SK-N-SH treated with all-trans-retinoic acid at 6 μM for 48 hours (cell line): Measurements from ENCODE around the gene COL6A3.
"Not testable (repeated sequence)": the region's sequence is repeated elsewhere in the genome, so short reads cannot be mapped to it uniquely, and the experiment has no call there.

Source experiments
- ATAC-seq: fragments of 200-7000 bp; cut with Tn5 transposase; 3 replicates; pipeline ENCODE4 v1.9.1; 2020; ENCODE audit warnings: mild to moderate bottlenecking, moderate library complexity
- ARNTL ChIP-seq: fragments of 450-650 bp; formaldehyde crosslinking; IDR thresholded peaks from 2 replicates; pipeline ENCODE4 v1.5.0; 2020; ENCODE audit warnings: low read depth, mild to moderate bottlenecking, moderate library complexity, borderline replicate concordance
- BACH2 ChIP-seq: fragments of 250-450 bp; sonication (Bioruptor Pico); IDR thresholded peaks from 2 replicates; pipeline ENCODE4 v1.9.0; 2021; ENCODE audit warnings: mild to moderate bottlenecking, borderline replicate concordance
- CREB5 ChIP-seq: fragments of 250-450 bp; sonication (Bioruptor Pico); IDR thresholded peaks from 2 replicates; pipeline ENCODE4 v1.5.1; 2020; ENCODE audit warnings: low read depth, mild to moderate bottlenecking, moderate library complexity
- CSDC2 ChIP-seq: fragments of 250-450 bp; sonication (Bioruptor Pico); IDR thresholded peaks from 2 replicates; pipeline ENCODE4 v1.5.0; 2020; ENCODE audit warnings: mild to moderate bottlenecking, moderate library complexity
- ESRRG ChIP-seq: fragments of 250-450 bp; sonication (Bioruptor Pico); IDR thresholded peaks from 2 replicates; pipeline ENCODE4 v1.6.1; 2021; ENCODE audit warnings: mild to moderate bottlenecking
- GLIS3 ChIP-seq: fragments of 250-450 bp; sonication (Bioruptor Pico); IDR thresholded peaks from 2 replicates; pipeline ENCODE4 v1.5.0; 2020; ENCODE audit warnings: mild to moderate bottlenecking, moderate library complexity
- ISL1 ChIP-seq: fragments of 250-450 bp; sonication (Bioruptor Pico); IDR thresholded peaks from 2 replicates; pipeline ENCODE4 v2.1.2; 2022; ENCODE audit warnings: mild to moderate bottlenecking, moderate library complexity
- OSR1 ChIP-seq: fragments of 250-450 bp; sonication (Bioruptor Pico); IDR thresholded peaks from 2 replicates; pipeline ENCODE4 v1.8.0; 2022; ENCODE audit warnings: moderate library complexity, mild to moderate bottlenecking, inconsistent platforms
- PPARA ChIP-seq: fragments of 250-450 bp; sonication (Bioruptor Pico); IDR thresholded peaks from 2 replicates; pipeline ENCODE4 v1.5.0; 2020; ENCODE audit warnings: mild to moderate bottlenecking, borderline replicate concordance
- RARB ChIP-seq: fragments of 250-450 bp; sonication (Bioruptor Pico); IDR thresholded peaks from 2 replicates; pipeline ENCODE4 v1.8.0; 2021; ENCODE audit warnings: mild to moderate bottlenecking, moderate library complexity
- SNAI2 ChIP-seq: fragments of 250-450 bp; sonication (Bioruptor Pico); IDR thresholded peaks from 2 replicates; pipeline ENCODE4 v1.5.0; 2020; ENCODE audit warnings: mild to moderate bottlenecking, moderate library complexity
- TCF4 ChIP-seq: fragments of 250-450 bp; sonication (Bioruptor Pico); IDR thresholded peaks from 2 replicates; pipeline ENCODE4 v1.8.0; 2021; ENCODE audit warnings: mild to moderate bottlenecking, moderate library complexity, borderline replicate concordance
- TOX ChIP-seq: fragments of 250-450 bp; sonication (Bioruptor Pico); IDR thresholded peaks from 2 replicates; pipeline ENCODE4 v1.8.0; 2021; ENCODE audit warnings: mild to moderate bottlenecking, moderate library complexity, borderline replicate concordance
- ZC3H10 ChIP-seq: fragments of 250-450 bp; sonication (Bioruptor Pico); IDR thresholded peaks from 2 replicates; pipeline ENCODE4 v1.5.1; 2021; ENCODE audit warnings: mild to moderate bottlenecking, moderate library complexity
- ZFP3 ChIP-seq: fragments of 250-450 bp; sonication (Bioruptor Pico); IDR thresholded peaks from 2 replicates; pipeline ENCODE4 v1.5.0; 2020; ENCODE audit warnings: mild to moderate bottlenecking, moderate library complexity
- ZFP30 ChIP-seq: fragments of 450-650 bp; formaldehyde crosslinking; IDR thresholded peaks from 2 replicates; pipeline ENCODE4 v1.5.0; 2022; ENCODE audit warnings: mild to moderate bottlenecking, moderate library complexity
- ZNF565 ChIP-seq: fragments of 450-650 bp; formaldehyde crosslinking; conservative IDR thresholded peaks from 2 replicates; pipeline ENCODE4 v1.5.0; 2020; ENCODE audit warnings: low read depth, mild to moderate bottlenecking, moderate library complexity
- ZNF70 ChIP-seq: fragments of 450-650 bp; formaldehyde crosslinking; IDR thresholded peaks from 2 replicates; pipeline ENCODE4 v1.5.0; 2020; ENCODE audit warnings: mild to moderate bottlenecking, moderate library complexity
- ZNF8 ChIP-seq: fragments of 450-650 bp; formaldehyde crosslinking; IDR thresholded peaks from 2 replicates; pipeline ENCODE4 v1.5.0; 2020; ENCODE audit warnings: mild to moderate bottlenecking, moderate library complexity
- TF ChIP-seq, protein P1 (sequence below): fragments of 250-450 bp; sonication (Bioruptor Pico); IDR thresholded peaks from 2 replicates; pipeline ENCODE4 v1.8.0; 2020; ENCODE audit warnings: mild to moderate bottlenecking, moderate library complexity, borderline replicate concordance
- TF ChIP-seq, protein P2 (sequence below): fragments of 250-450 bp; sonication (Bioruptor Pico); IDR thresholded peaks from 2 replicates; pipeline ENCODE4 v1.5.0; 2020; ENCODE audit warnings: mild to moderate bottlenecking, moderate library complexity

The COL6A3 gene

DNA sequence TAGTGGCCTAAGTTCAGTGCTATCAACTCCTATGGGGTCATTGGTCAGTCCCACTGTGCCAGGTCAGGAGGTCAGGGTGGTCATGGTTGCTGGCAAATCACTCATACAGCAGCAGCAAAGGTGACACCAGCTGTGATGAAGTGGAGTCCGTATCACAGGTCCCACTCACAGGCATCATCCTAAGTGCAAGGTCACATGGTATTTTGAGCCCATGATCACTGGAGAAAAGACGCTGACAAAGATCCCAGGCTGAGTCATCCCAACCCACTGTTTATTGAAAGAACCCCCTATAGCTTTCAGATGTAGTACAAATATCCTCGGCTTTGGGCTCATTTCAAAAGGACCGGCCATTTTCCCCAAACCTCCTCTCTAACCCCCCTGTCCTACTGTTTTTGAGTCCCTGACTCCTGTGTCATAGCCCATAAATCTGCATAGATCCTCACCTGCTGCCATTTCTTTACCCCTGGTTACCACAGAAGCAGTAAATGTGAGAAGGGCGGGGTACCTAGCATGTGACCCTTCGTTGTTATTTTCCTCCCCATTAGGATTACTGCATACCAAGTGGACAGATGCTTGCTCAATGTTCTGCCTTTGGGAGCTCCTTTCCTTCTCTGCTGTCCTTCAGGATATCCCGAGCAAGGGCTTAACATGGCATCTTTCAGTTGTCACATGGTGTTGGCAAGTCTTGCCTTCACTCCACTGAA, 107.7 kb downstream of the COL6A3 start:
- no peak for ATAC-seq
- no peak for TF ChIP-seq SNAI2 (CRISPR knock-in tag)
- TF ChIP-seq, protein P1, sequence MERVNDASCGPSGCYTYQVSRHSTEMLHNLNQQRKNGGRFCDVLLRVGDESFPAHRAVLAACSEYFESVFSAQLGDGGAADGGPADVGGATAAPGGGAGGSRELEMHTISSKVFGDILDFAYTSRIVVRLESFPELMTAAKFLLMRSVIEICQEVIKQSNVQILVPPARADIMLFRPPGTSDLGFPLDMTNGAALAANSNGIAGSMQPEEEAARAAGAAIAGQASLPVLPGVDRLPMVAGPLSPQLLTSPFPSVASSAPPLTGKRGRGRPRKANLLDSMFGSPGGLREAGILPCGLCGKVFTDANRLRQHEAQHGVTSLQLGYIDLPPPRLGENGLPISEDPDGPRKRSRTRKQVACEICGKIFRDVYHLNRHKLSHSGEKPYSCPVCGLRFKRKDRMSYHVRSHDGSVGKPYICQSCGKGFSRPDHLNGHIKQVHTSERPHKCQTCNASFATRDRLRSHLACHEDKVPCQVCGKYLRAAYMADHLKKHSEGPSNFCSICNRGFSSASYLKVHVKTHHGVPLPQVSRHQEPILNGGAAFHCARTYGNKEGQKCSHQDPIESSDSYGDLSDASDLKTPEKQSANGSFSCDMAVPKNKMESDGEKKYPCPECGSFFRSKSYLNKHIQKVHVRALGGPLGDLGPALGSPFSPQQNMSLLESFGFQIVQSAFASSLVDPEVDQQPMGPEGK: no peak
- no peak for TF ChIP-seq OSR1
- no peak for TF ChIP-seq PPARA (CRISPR knock-in tag)

- no peak for ATAC-seq
- TF ChIP-seq ESRRG (no peak), TCF4 (CRISPR knock-in tag) (no peak), SNAI2 (CRISPR knock-in tag) (no peak), TOX (CRISPR knock-in tag) (no peak), BACH2 (no peak), RARB (CRISPR knock-in tag) (no peak), ZFP3 (CRISPR knock-in tag) (no peak), ARNTL (no peak), ZC3H10 (CRISPR knock-in tag) (no peak), GLIS3 (CRISPR knock-in tag) (no peak), OSR1 (no peak), ZFP30 (CRISPR knock-in tag) (no peak), ZNF8 (CRISPR knock-in tag) (no peak), ZNF70 (CRISPR knock-in tag) (no peak), PPARA (CRISPR knock-in tag) (no peak), CSDC2 (CRISPR knock-in tag) (no peak), ZNF565 (no peak), ISL1 (no peak)
- TF ChIP-seq, protein P2, sequence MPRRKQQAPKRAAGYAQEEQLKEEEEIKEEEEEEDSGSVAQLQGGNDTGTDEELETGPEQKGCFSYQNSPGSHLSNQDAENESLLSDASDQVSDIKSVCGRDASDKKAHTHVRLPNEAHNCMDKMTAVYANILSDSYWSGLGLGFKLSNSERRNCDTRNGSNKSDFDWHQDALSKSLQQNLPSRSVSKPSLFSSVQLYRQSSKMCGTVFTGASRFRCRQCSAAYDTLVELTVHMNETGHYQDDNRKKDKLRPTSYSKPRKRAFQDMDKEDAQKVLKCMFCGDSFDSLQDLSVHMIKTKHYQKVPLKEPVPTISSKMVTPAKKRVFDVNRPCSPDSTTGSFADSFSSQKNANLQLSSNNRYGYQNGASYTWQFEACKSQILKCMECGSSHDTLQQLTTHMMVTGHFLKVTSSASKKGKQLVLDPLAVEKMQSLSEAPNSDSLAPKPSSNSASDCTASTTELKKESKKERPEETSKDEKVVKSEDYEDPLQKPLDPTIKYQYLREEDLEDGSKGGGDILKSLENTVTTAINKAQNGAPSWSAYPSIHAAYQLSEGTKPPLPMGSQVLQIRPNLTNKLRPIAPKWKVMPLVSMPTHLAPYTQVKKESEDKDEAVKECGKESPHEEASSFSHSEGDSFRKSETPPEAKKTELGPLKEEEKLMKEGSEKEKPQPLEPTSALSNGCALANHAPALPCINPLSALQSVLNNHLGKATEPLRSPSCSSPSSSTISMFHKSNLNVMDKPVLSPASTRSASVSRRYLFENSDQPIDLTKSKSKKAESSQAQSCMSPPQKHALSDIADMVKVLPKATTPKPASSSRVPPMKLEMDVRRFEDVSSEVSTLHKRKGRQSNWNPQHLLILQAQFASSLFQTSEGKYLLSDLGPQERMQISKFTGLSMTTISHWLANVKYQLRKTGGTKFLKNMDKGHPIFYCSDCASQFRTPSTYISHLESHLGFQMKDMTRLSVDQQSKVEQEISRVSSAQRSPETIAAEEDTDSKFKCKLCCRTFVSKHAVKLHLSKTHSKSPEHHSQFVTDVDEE: no peak
Measured at GRCh38 chr2:237305579-237305978, 108.4 kb downstream of the COL6A3 start.

DNA sequence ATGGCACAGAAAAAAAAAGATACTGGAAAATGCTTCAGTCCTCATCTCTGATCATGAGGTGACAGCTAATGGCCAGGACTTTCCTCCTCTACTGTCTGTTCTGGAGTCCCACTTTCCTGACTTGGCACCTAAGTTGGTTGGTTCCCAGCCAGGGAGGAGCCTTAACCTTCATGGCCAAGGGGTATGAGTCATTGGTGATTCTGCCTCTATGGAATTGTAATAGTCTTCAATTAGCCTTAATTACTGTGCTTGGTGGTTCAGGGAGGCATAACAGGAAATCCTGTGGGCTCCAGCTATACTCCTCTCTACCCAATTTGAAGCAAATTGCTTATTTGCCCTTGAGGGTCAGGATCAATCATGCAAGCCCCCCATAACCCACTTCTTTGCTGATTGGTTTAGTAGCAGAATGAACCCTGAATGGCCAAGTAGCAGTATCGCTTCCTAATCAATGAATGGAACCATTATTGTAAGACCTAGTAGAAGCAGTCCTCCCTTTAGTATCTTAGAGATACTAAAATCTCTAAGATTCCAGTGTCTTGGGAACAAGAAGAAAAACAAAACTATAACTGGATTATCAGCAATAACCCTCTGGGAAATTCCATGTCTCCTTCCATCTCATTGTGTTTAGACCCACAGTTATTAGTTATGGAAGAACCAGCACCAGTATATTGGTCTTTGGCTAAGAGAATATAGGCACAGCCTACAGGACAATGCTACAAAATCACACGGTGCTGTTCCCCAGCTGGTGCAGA, 109.0 kb downstream of the COL6A3 start:
- peak; percentile 77 for ATAC-seq
- TF ChIP-seq ZC3H10 (CRISPR knock-in tag): 0 out of 2 replicates have a peak, but pooled peaks have one; percentile 33
- TF ChIP-seq, protein P1: 0 out of 2 replicates have a peak, but pooled peaks have one; percentile 17
- TF ChIP-seq ISL1: peak; percentile 80
- no peak for TF ChIP-seq GLIS3 (CRISPR knock-in tag)

- ATAC-seq: not testable (repeated sequence)
Measured at GRCh38 chr2:237303244-237303643, 110.7 kb downstream of the COL6A3 start.

GRCh38 chr2:237301595-237301994, 112.4 kb downstream of the COL6A3 start:
- no peak for ATAC-seq
- TF ChIP-seq ISL1 (no peak), CREB5 (CRISPR knock-in tag) (no peak), BACH2 (no peak), CSDC2 (CRISPR knock-in tag) (no peak), ZFP30 (CRISPR knock-in tag) (no peak), ZNF8 (CRISPR knock-in tag) (no peak), OSR1 (no peak), ARNTL (no peak), ESRRG (no peak), PPARA (CRISPR knock-in tag) (no peak), ZNF565 (no peak), RARB (CRISPR knock-in tag) (no peak), TCF4 (CRISPR knock-in tag) (no peak), ZC3H10 (CRISPR knock-in tag) (no peak), ZNF70 (CRISPR knock-in tag) (no peak), TOX (CRISPR knock-in tag) (no peak)
- TF ChIP-seq, protein P2: no peak
